HepG2 (cell line): ENCODE measurements around the gene ZNF629. TPM values are rescaled to one million over a fixed set of nuclear protein-coding genes. Genes with fewer than 3 reads are reported as not detected.

ENCODE experiments used
- ATF5 ChIP-seq: sonication (generic); formaldehyde crosslinking; IDR thresholded peaks from 2 replicates; pipeline ENCODE4 v1.4.0; 2020; ENCODE audit warnings: mild to moderate bottlenecking, low read depth, missing genetic modification reagents
- E2F2 ChIP-seq: sonication (generic); formaldehyde crosslinking; IDR thresholded peaks from 2 replicates; pipeline ENCODE4 v1.4.0; 2020; ENCODE audit warnings: missing genetic modification reagents, borderline replicate concordance
- ELF1 ChIP-seq: sonication (generic); formaldehyde crosslinking; IDR thresholded peaks from 2 replicates; pipeline ENCODE4 v1.4.0; 2020; ENCODE audit warnings: missing genetic modification reagents
- GMEB2 ChIP-seq: IDR thresholded peaks from 2 replicates; pipeline ENCODE4 v1.6.1; 2016; ENCODE audit warnings: missing biosample characterization, missing genetic modification reagents, low read depth
- MEF2D ChIP-seq: sonication (generic); formaldehyde crosslinking; IDR thresholded peaks from 2 replicates; pipeline ENCODE4 v1.5.1; 2020; ENCODE audit warnings: mild to moderate bottlenecking, missing genetic modification reagents
- NONO ChIP-seq, 2 experiments: fragments of 450-650 bp in 1 of 2; sonication (generic) in 1 of 2; formaldehyde crosslinking in 1 of 2; IDR thresholded peaks in 1 of 2; conservative IDR thresholded peaks in 1 of 2; 2 replicates each; pipeline versions ENCODE4 v1.6.1 to v1.8.0; 2017 to 2022; ENCODE audit warnings: mild to moderate bottlenecking in 1 of 2, missing genetic modification reagents in 1 of 2, moderate library complexity in 1 of 2
- POGK ChIP-seq: sonication (generic); formaldehyde crosslinking; conservative IDR thresholded peaks from 2 replicates; pipeline ENCODE4 v1.8.0; 2022; ENCODE audit warnings: mild to moderate bottlenecking, moderate library complexity, missing genetic modification reagents
- RFX5 ChIP-seq: IDR thresholded peaks from 2 replicates; pipeline ENCODE4 v1.6.1; 2011; ENCODE audit warnings: low read depth, low read length, improper control_type of control experiment
- SALL2 ChIP-seq: sonication (generic); formaldehyde crosslinking; IDR thresholded peaks from 2 replicates; pipeline ENCODE4 v1.8.1; 2023; ENCODE audit warnings: mild to moderate bottlenecking, missing genetic modification reagents, inconsistent platforms
- SOX5 ChIP-seq: IDR thresholded peaks from 2 replicates; pipeline ENCODE4 v1.6.1; 2016; ENCODE audit warnings: borderline replicate concordance
- SRSF1 ChIP-seq: fragments of 200-400 bp; formaldehyde crosslinking; optimal IDR thresholded peaks from 2 replicates; pipeline ENCODE3; 2017; ENCODE audit warnings: mild to moderate bottlenecking, low read depth, low read length, moderate library complexity
- TARDBP ChIP-seq: sonication (generic); formaldehyde crosslinking; IDR thresholded peaks from 2 replicates; pipeline ENCODE4 v1.8.0; 2022; ENCODE audit warnings: mild to moderate bottlenecking, missing genetic modification reagents
- TRIM24 ChIP-seq: sonication (generic); formaldehyde crosslinking; IDR thresholded peaks from 2 replicates; pipeline ENCODE4 v1.8.0; 2022; ENCODE audit warnings: mild to moderate bottlenecking, missing genetic modification reagents
- YY1 ChIP-seq: IDR thresholded peaks from 2 replicates; pipeline ENCODE4 v1.6.1; 2011; ENCODE audit warnings: low read length, low read depth, moderate library complexity, mild to moderate bottlenecking; ENCODE audit not compliant: insufficient read depth, insufficient replicate concordance
- ZNF143 ChIP-seq: sonication (generic); formaldehyde crosslinking; IDR thresholded peaks from 2 replicates; pipeline ENCODE4 v1.4.0; 2020; ENCODE audit warnings: missing genetic modification reagents
- ZNF280D ChIP-seq: sonication (generic); formaldehyde crosslinking; IDR thresholded peaks from 2 replicates; pipeline ENCODE4 v1.5.1; 2020; ENCODE audit warnings: mild to moderate bottlenecking, missing genetic modification reagents
- ZNF354B ChIP-seq: sonication (generic); formaldehyde crosslinking; IDR thresholded peaks from 2 replicates; pipeline ENCODE4 v1.8.0; 2022; ENCODE audit warnings: mild to moderate bottlenecking, missing genetic modification reagents
- ZNF652 ChIP-seq: IDR thresholded peaks from 2 replicates; pipeline ENCODE4 v1.6.1; 2016; ENCODE audit warnings: low read depth, borderline replicate concordance
- ZNF720 ChIP-seq: sonication (generic); formaldehyde crosslinking; IDR thresholded peaks from 2 replicates; pipeline ENCODE4 v1.4.0; 2020; ENCODE audit warnings: missing genetic modification reagents
- ZNF83 ChIP-seq: sonication (generic); formaldehyde crosslinking; IDR thresholded peaks from 2 replicates; pipeline ENCODE4 v1.4.0; 2020; ENCODE audit warnings: missing genetic modification reagents, mild to moderate bottlenecking, borderline replicate concordance
- polyA plus RNA-seq, 8 experiments: library from polyadenylated mRNA; depleted of rRNA in 3 of 8; stranded (reverse) in 7 of 8; unstranded in 1 of 8; fragments of >200 nt; fragmentation: Illumina TruSeq in 4 of 8; extraction: Trizol in 4 of 8; gene quantifications; 2 replicates each; pipeline versions ENCODE4 v1.2.1 to v1.2.3, GENCODE V29; 2011 to 2016; ENCODE audit warnings: low read depth in 4 of 8, missing spikeins in 1 of 8, mixed read lengths in 1 of 8; ENCODE audit not compliant: insufficient read depth in 1 of 8
- total RNA-seq, 5 experiments: library from RNA; depleted of rRNA; stranded (reverse); fragments of >200 nt; fragmentation: Illumina TruSeq; extraction: Trizol; gene quantifications; 2 replicates each; pipeline ENCODE4 v1.2.3, GENCODE V29; 2016; ENCODE audit warnings: low read depth in 1 of 5

ZNF629 gene
- total and polyA plus RNA-seq, 2 of the 13 experiments (the other 11 are each of a cell fraction or from before 2014, with no cell fraction given): 6.1 to 16.5 TPM

GRCh38 chr16:30747799-30748633, 39.0 kb downstream of the ZNF629 start, which contains the start of gene PHKG2 (continued):
- TF ChIP-seq E2F2 (CRISPR knock-in tag): no peak; the same call in 1 of the 2 replicates
- TF ChIP-seq SOX5 (CRISPR knock-in tag): peak; percentile 30; the same call in 1 of the 2 replicates
- peak; percentile 100 for TF ChIP-seq ELF1 (CRISPR knock-in tag)
- peak; percentile 27; the same call in 1 of the 2 replicates for TF ChIP-seq ZNF652 (CRISPR knock-in tag)
- no peak; the same call in 1 of the 2 replicates for TF ChIP-seq SALL2 (CRISPR knock-in tag)
- peak; percentile 79; the same call in 1 of the 2 replicates for TF ChIP-seq ZNF280D (CRISPR knock-in tag)
- TF ChIP-seq TRIM24 (CRISPR knock-in tag): no peak
- TF ChIP-seq POGK (CRISPR knock-in tag): peak; percentile 60
- TF ChIP-seq ZNF83 (CRISPR knock-in tag): no peak; the same call in 1 of the 2 replicates
- TF ChIP-seq MEF2D: peak; percentile 79; the same call in 1 of the 2 replicates
- peak; percentile 79 for TF ChIP-seq RFX5
- 0 out of 2 replicates have a peak, but pooled peaks have one; percentile 58 for TF ChIP-seq ZNF354B (CRISPR knock-in tag)
- no peak for TF ChIP-seq ATF5
- no peak; the same call in 1 of the 2 replicates for TF ChIP-seq ZNF143 (CRISPR knock-in tag)
- TF ChIP-seq ZNF720 (CRISPR knock-in tag): no peak
- TF ChIP-seq YY1: peak; percentile 63
- peak; percentile 74 for TF ChIP-seq TARDBP (CRISPR knock-in tag)
- peak; percentile 36 for TF ChIP-seq SRSF1
- TF ChIP-seq NONO (IDR thresholded peaks at IDR 0.05): no peak
- TF ChIP-seq NONO (CRISPR knock-in tag; conservative IDR thresholded peaks at IDR 0.05): peak; percentile 71
- peak; percentile 57; the same call in 1 of the 2 replicates for TF ChIP-seq GMEB2 (CRISPR knock-in tag)
